Limb (tissue), 2 donors: ENCODE measurements around the gene SLC26A2.
"Not testable (repeated sequence)": the region's sequence is repeated elsewhere in the genome, so short reads cannot be mapped to it uniquely, and the experiment has no call there.

Source experiments
- DNase-seq, 2 donors: peaks; one replicate each; pipeline ENCODE4 v3.0.0-alpha.2; 2016; ENCODE audit errors: extremely low spot score in 2 of 2

The SLC26A2 gene

GRCh38 chr5:150000990-150001659 is 40.6 kb downstream of the SLC26A2 start:
- DNase-seq = no peak

GRCh38 chr5:150001660-150002486 is 41.3 kb downstream of the SLC26A2 start:
- peak in 1 of 2 donors; percentile 15 for DNase-seq

DNA sequence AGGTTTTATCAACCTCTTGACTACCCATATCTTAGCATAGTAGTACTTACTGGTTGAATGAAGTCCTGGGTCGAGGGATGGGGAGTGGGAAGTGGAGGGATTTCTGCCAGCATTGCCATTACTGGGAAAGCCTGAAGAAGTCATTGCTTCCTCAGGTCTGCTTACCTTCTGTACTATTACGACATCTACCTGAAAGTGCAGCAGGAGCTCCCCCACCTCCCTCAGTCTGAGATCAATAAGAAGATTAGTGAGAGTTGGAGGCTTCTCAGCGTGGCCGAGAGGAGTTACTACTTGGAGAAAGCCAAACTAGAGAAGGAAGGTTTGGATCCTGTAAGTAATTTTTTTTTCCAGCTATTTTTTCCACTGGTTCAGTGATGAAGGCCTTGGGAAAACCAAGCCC is 45.8 kb downstream of the SLC26A2 start:
- no peak for DNase-seq

DNA sequence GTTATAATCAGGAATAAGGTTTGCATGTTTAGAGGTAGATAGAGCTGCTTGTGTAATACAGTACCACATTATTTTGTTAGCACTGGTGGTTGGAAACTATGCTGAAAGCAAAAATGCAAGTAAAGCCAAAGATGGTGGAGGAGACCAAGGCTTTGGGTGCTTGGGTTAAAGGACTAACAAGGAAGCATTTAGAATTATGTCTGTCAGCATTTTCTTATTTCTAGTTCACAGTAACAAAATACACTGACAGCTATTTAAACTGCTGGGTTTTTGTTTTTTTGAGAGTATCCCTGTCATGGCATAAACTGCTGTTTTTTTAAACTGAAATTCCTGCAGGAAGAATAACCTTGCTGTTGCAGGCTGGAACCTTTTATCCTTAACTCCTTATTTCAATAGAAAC is 46.5 kb downstream of the SLC26A2 start:
- no peak for DNase-seq

GRCh38 chr5:150009671-150010387 is 49.3 kb downstream of the SLC26A2 start:
- DNase-seq = no peak

DNA sequence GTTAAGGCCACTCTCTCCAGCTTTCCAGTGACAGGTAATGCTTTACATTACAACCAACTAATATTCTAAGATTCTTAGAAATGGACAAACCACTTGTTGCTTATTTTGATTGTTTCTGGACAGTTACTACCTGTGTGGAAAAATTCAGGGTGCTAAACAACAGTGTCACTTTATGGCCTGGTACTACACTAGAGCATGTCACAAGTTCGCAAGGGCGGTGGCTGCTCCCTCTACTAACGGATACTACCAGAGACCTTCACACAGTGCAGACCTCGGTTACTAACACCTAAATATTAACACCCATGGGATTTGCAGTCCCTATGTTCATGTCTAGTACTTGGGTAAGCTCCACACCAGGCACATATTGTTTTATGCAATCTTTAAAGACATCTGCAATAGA is 53.4 kb downstream of the SLC26A2 start:
- no peak for DNase-seq

GRCh38 chr5:150014456-150014855 is 53.9 kb downstream of the SLC26A2 start:
- no peak for DNase-seq

GRCh38 chr5:150015415-150015814 is 54.9 kb downstream of the SLC26A2 start:
- no peak for DNase-seq

GRCh38 chr5:150016537-150016936 is 56.0 kb downstream of the SLC26A2 start:
- no peak for DNase-seq

DNA sequence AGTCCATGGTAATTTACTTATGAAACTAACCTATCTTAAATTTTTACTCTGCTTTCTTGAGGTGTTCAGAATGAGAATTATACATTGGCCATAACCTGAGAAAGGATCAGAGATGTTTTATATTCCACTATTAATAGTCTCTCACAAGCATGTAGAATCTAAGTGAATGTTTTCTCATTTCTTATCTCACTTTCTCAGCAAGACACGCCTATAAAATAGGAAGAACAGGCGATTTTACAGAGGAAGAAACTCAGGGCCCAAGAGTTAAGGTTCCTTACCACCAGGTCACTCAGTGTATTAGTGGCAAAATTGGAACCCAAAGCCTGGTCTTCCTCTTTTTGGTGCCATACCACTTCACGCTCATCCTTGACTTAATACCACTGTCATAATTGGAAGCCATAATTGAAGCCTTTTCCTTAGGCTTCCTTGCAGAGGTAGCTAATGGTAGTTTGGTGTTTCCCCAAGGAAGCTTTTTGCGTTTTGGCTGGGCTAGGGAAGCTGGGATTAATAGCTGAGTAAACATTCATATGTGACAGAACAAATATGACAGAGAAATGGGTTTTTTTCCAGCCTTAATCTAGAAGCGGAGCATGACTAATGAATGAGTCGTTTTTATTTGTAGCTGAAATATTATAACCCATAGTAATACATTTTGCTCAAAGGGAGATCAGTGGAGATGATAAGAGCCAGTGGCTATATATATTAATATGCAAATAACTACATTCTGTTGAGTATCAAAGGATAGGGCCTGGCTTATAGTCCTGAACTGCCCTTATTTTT is 56.9 kb downstream of the SLC26A2 start:
- DNase-seq = no peak

- no peak for DNase-seq
These were observed 59.7 kb downstream of the SLC26A2 start for GRCh38 chr5:150020249-150020648.

DNA sequence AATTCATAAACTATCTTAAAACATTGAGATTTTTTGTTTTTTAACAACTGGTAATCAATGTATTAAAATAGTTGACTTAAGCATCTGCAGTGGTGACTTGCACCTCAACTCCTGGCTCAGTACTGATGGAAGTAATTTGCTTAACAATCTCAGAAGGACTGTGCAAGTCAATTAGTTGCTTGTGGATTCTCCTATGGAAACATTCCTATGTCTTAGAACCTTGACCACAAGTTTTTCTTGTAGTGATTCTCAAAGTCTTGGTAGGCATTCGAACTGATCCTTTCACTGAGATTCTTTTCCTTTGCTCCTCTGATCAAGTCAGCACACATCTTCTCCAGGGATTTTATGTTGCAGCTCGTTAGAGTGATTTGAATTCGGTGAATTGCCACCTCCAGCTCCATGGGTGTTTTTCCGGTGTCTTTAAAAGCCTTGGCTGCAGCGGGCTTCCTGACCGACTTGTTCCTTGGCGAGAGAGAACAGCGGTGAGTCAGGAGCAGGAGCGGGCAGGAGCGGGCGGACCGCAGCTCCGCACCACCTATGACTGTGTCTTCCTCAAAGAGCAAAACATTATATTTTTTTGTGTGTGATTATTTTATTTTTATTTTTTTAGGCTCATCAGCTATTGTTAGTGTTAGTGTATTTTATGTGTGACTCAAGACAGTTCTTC is 61.1 kb downstream of the SLC26A2 start:
- no peak for DNase-seq

DNA sequence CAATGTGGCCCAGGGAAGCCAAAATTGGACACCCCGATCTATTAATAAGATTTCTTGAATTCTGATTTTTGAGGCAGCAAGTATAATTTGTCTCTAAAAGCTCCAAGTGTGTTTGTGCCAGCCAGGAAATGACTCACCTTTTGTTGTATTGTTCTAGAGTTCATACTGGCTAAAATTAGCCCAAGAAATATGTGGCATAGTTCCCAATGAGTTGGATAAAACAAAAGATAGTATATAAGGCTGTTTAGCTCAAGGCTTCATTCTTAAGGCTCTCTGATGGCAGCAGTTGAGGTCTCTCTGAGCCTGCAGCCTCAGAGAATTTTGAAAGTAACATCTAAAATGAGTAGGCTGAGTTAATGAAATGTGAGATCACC is 61.6 kb downstream of the SLC26A2 start:
- DNase-seq = no peak

DNA sequence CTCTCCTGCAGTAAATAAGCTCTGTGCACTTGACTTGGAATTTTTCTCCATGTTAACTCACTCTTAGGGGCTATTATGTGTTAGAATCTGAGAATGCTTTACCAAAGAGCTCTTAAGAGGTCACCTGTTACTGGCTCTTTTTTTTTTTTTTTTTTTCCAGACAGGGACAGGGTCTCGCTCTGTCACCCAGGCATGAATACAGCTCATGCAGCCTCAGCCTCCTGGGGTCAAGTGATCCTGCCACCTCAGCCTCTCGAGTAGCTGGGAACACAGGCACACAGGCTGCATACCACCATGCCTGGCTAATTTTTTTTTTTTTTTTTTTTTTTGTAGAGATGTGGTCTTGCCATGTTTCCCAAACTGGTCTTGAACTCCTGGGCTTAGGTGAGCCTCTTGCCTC is 62.1 kb downstream of the SLC26A2 start:
- no peak for DNase-seq

GRCh38 chr5:150023136-150023535 is 62.6 kb downstream of the SLC26A2 start:
- DNase-seq = no peak

DNA sequence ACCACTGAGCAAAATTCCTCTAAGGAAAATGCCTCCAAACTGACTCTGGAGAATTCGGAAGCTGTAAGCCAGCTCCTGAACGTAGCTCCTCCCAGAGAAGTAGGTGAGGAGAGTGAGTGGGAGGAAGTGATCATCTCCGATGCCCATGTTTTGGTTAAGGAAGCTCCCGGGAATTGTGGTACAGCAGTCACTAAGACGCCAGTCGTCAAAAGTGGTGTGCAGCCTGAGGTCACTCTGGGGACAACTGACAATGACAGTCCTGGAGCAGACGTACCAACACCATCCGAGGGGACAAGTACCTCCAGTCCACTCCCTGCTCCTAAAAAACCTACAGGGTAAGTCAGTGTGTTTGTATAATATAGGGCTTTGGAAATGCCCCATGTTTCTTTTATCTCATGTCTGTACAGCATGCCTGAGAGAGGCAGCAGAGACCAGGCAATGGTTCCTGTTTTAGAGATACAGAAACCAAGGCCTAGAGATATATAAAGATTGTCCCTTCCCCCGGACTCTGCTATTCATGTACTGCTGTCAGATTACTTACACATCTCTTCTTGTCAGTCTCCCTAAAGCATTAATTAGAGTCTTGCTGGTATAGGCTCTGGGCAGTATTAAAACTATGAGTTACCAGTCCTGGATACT is 63.9 kb downstream of the SLC26A2 start:
- peak in 1 of 2 donors; percentile 14 for DNase-seq

- no peak for DNase-seq
These were observed 66.2 kb downstream of the SLC26A2 start for GRCh38 chr5:150026682-150027172.

- DNase-seq = not testable (repeated sequence)
These were observed 67.5 kb downstream of the SLC26A2 start for GRCh38 chr5:150028047-150028446.

DNA sequence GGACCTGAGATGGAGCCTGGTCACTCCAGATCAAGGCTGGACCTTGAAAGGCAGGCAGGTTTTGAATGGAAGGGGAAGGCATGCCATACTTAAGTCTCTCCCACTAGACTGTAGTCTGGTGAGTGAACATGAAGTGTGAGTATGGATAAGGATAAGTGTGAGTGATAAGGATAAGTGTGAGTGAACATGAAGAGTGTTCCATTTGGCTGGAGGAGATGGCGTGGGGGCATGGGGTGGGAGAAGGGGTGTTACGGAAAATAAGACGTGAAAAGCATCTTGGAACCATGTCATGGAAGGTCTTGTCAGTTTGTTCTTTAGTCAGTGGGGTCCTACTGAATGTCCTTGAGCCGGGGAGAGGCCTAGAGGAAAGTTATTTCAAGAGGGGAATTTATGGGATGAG is 72.8 kb downstream of the SLC26A2 start:
- no peak for DNase-seq

- peak in 1 of 2 donors; percentile 13 for DNase-seq
These were observed 74.1 kb downstream of the SLC26A2 start for GRCh38 chr5:150034662-150035061.
